WTC11 (cell line): ENCODE data around the gene FPR3. TPM values are rescaled to one million over a fixed set of nuclear protein-coding genes. Genes with fewer than 3 reads are reported as not detected.

Source experiments
- ATAC-seq: fragments of 200-7000 bp; cut with Tn5 transposase; 2 replicates; pipeline ENCODE4 v1.10.0; 2021; ENCODE audit warnings: mild to moderate bottlenecking, moderate library complexity
- CTCF ChIA-PET: fragments of 300-600 bp; sonication (Branson Sonifier 250); formaldehyde crosslinking; loops from one replicate; lab custom pipeline; 2021; ENCODE audit warnings: antibody characterized with exemption; lab: Charles Lee
- POLR2A ChIA-PET: fragments of 350-600 bp; sonication (Branson Sonifier 250); formaldehyde crosslinking; loops from one replicate; lab custom pipeline; 2021; ENCODE audit warnings: antibody characterized with exemption; lab: Charles Lee
- DNase-seq: peaks from one replicate; pipeline ENCODE4 v3.0.0; 2021; ENCODE audit warnings: low spot score
- H3K27ac Mint-ChIP-seq: 2 replicates; pipeline ENCODE4 v1.8.0; 2021; ENCODE audit warnings: mixed read lengths
- H3K27me3 Mint-ChIP-seq: 2 replicates; pipeline ENCODE4 v1.8.0; 2021; ENCODE audit warnings: low read depth, mild to moderate bottlenecking, moderate library complexity, mixed read lengths
- H3K36me3 Mint-ChIP-seq: 2 replicates; pipeline ENCODE4 v1.8.0; 2021; ENCODE audit warnings: mixed read lengths
- H3K4me1 Mint-ChIP-seq: 2 replicates; pipeline ENCODE4 v1.8.0; 2022; ENCODE audit warnings: mixed read lengths
- H3K4me3 Mint-ChIP-seq: 2 replicates; pipeline ENCODE4 v1.8.0; 2021; ENCODE audit warnings: mild to moderate bottlenecking, moderate library complexity, mixed read lengths
- H3K9me3 Mint-ChIP-seq: 2 replicates; pipeline ENCODE4 v1.8.0; 2021; ENCODE audit warnings: mixed read lengths
- ATF6 ChIP-seq: sonication (generic); formaldehyde crosslinking; IDR thresholded peaks from 2 replicates; pipeline ENCODE4 v1.8.1; 2023; ENCODE audit warnings: mild to moderate bottlenecking, missing genetic modification reagents
- CREB1 ChIP-seq: sonication (generic); formaldehyde crosslinking; IDR thresholded peaks from 2 replicates; pipeline ENCODE4 v1.8.0; 2023; ENCODE audit warnings: mild to moderate bottlenecking, missing genetic modification reagents
- E2F4 ChIP-seq: sonication (generic); formaldehyde crosslinking; IDR thresholded peaks from 2 replicates; pipeline ENCODE4 v1.8.1; 2022; ENCODE audit warnings: low read depth, mild to moderate bottlenecking, moderate library complexity, missing genetic modification reagents, borderline replicate concordance
- GTF2I ChIP-seq: fragments of 250-450 bp; sonication (Bioruptor Pico); conservative IDR thresholded peaks from 2 replicates; pipeline ENCODE4 v1.4.0; 2021; ENCODE audit warnings: mild to moderate bottlenecking
- MYBL2 ChIP-seq: sonication (generic); formaldehyde crosslinking; IDR thresholded peaks from 2 replicates; pipeline ENCODE4 v1.8.1; 2023; ENCODE audit warnings: mild to moderate bottlenecking, moderate library complexity, missing genetic modification reagents
- NFATC4 ChIP-seq: fragments of 250-450 bp; sonication (Bioruptor Pico); IDR thresholded peaks from 2 replicates; pipeline ENCODE4 v1.9.0; 2021; ENCODE audit warnings: mild to moderate bottlenecking
- NFE2L1 ChIP-seq: sonication (generic); formaldehyde crosslinking; IDR thresholded peaks from 2 replicates; pipeline ENCODE4 v1.8.1; 2023; ENCODE audit warnings: missing genetic modification reagents
- OVOL2 ChIP-seq: fragments of 250-450 bp; sonication (Bioruptor Pico); IDR thresholded peaks from 2 replicates; pipeline ENCODE4 v1.9.0; 2021; ENCODE audit warnings: mild to moderate bottlenecking, borderline replicate concordance
- TCF7 ChIP-seq: sonication (generic); formaldehyde crosslinking; IDR thresholded peaks from 2 replicates; pipeline ENCODE4 v1.8.0; 2022; ENCODE audit warnings: mild to moderate bottlenecking, low read depth, missing genetic modification reagents, moderate library complexity
- TEAD1 ChIP-seq: sonication (generic); formaldehyde crosslinking; IDR thresholded peaks from 2 replicates; pipeline ENCODE4 v1.8.0; 2022; ENCODE audit warnings: mild to moderate bottlenecking, missing genetic modification reagents
- TEAD4 ChIP-seq: sonication (generic); formaldehyde crosslinking; IDR thresholded peaks from 2 replicates; pipeline ENCODE4 v1.8.0; 2022; ENCODE audit warnings: mild to moderate bottlenecking, missing genetic modification reagents
- ZBTB21 ChIP-seq: sonication (generic); formaldehyde crosslinking; IDR thresholded peaks from 2 replicates; pipeline ENCODE4 v1.8.1; 2023; ENCODE audit warnings: mild to moderate bottlenecking, missing genetic modification reagents, borderline replicate concordance
- ZMAT4 ChIP-seq: fragments of 250-450 bp; sonication (Bioruptor Pico); IDR thresholded peaks from 2 replicates; pipeline ENCODE4 v1.9.0; 2021; ENCODE audit warnings: mild to moderate bottlenecking
- ZNF425 ChIP-seq: fragments of 250-450 bp; sonication (Bioruptor Pico); conservative IDR thresholded peaks from 2 replicates; pipeline ENCODE4 v1.9.0; 2021; ENCODE audit warnings: mild to moderate bottlenecking
- total RNA-seq: library from RNA; stranded (reverse); gene quantifications from 3 replicates; pipeline ENCODE4 v1.2.3, GENCODE V29; 2021
- TF ChIP-seq, protein P1 (sequence below): fragments of 250-450 bp; sonication (Bioruptor Pico); IDR thresholded peaks from 2 replicates; pipeline ENCODE4 v2.1.2; 2022; ENCODE audit warnings: mild to moderate bottlenecking, moderate library complexity
- TF ChIP-seq, protein P2 (sequence below): sonication (generic); formaldehyde crosslinking; conservative IDR thresholded peaks from 2 replicates; pipeline ENCODE4 v1.8.1; 2022; ENCODE audit warnings: mild to moderate bottlenecking, missing genetic modification reagents
- TF ChIP-seq, protein P3 (sequence below): sonication (generic); formaldehyde crosslinking; IDR thresholded peaks from 2 replicates; pipeline ENCODE4 v1.8.0; 2023; ENCODE audit warnings: missing genetic modification reagents
- TF ChIP-seq, protein P4 (sequence below): sonication (generic); formaldehyde crosslinking; IDR thresholded peaks from 2 replicates; pipeline ENCODE4 v1.8.1; 2022; ENCODE audit warnings: mild to moderate bottlenecking, missing genetic modification reagents, moderate library complexity, borderline replicate concordance
- TF ChIP-seq, protein P5 (sequence below): sonication (generic); formaldehyde crosslinking; IDR thresholded peaks from 2 replicates; pipeline ENCODE4 v1.8.1; 2023; ENCODE audit warnings: mild to moderate bottlenecking, moderate library complexity, missing genetic modification reagents

FPR3 gene
- total RNA-seq, 1 experiment from 2014 or later, result not detected

GRCh38 chr19:51750400-51751094 lies 44.4 kb upstream of the FPR3 start:
- ATAC-seq, result no peak
- POLR2A ChIA-PET, result no interaction called here
- no peak for DNase-seq
- no peak overlapping the region for H3K4me3 Mint-ChIP-seq
- peaks cover 21% of the 10 kb centered on the region for H3K9me3 Mint-ChIP-seq
- H3K4me1 Mint-ChIP-seq, result no peaks in the 10 kb centered on the region
- CTCF ChIA-PET, result interaction anchor here (1.1 kb wide), 1 partner anchor 27 kb away, joined by 3 read pairs; no protein-coding TSS in a partner anchor
- H3K27me3 Mint-ChIP-seq, result peaks cover 7% of the 10 kb centered on the region
- TF ChIP-seq CREB1 (CRISPR knock-in tag) (no peak), OVOL2 (CRISPR knock-in tag) (no peak), TEAD1 (CRISPR knock-in tag) (no peak), TCF7 (CRISPR knock-in tag) (no peak), ZBTB21 (CRISPR knock-in tag) (no peak), E2F4 (CRISPR knock-in tag) (no peak), ZMAT4 (no peak), GTF2I (CRISPR knock-in tag) (no peak), NFATC4 (CRISPR knock-in tag) (no peak), ZNF425 (CRISPR knock-in tag) (no peak), TEAD4 (no peak), NFE2L1 (CRISPR knock-in tag) (no peak), MYBL2 (CRISPR knock-in tag) (no peak), ATF6 (CRISPR knock-in tag) (no peak)
- TF ChIP-seq, protein P1, sequence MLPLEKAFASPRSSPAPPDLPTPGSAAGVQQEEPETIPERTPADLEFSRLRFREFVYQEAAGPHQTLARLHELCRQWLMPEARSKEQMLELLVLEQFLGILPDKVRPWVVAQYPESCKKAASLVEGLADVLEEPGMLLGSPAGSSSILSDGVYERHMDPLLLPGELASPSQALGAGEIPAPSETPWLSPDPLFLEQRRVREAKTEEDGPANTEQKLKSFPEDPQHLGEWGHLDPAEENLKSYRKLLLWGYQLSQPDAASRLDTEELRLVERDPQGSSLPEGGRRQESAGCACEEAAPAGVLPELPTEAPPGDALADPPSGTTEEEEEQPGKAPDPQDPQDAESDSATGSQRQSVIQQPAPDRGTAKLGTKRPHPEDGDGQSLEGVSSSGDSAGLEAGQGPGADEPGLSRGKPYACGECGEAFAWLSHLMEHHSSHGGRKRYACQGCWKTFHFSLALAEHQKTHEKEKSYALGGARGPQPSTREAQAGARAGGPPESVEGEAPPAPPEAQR (CRISPR knock-in tag), result no peak
- TF ChIP-seq, protein P2, sequence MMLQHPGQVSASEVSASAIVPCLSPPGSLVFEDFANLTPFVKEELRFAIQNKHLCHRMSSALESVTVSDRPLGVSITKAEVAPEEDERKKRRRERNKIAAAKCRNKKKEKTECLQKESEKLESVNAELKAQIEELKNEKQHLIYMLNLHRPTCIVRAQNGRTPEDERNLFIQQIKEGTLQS (CRISPR knock-in tag), result no peak
- TF ChIP-seq, protein P3, sequence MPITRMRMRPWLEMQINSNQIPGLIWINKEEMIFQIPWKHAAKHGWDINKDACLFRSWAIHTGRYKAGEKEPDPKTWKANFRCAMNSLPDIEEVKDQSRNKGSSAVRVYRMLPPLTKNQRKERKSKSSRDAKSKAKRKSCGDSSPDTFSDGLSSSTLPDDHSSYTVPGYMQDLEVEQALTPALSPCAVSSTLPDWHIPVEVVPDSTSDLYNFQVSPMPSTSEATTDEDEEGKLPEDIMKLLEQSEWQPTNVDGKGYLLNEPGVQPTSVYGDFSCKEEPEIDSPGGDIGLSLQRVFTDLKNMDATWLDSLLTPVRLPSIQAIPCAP (CRISPR knock-in tag), result no peak
- TF ChIP-seq, protein P4, sequence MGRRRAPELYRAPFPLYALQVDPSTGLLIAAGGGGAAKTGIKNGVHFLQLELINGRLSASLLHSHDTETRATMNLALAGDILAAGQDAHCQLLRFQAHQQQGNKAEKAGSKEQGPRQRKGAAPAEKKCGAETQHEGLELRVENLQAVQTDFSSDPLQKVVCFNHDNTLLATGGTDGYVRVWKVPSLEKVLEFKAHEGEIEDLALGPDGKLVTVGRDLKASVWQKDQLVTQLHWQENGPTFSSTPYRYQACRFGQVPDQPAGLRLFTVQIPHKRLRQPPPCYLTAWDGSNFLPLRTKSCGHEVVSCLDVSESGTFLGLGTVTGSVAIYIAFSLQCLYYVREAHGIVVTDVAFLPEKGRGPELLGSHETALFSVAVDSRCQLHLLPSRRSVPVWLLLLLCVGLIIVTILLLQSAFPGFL, result no peak
- TF ChIP-seq, protein P5, sequence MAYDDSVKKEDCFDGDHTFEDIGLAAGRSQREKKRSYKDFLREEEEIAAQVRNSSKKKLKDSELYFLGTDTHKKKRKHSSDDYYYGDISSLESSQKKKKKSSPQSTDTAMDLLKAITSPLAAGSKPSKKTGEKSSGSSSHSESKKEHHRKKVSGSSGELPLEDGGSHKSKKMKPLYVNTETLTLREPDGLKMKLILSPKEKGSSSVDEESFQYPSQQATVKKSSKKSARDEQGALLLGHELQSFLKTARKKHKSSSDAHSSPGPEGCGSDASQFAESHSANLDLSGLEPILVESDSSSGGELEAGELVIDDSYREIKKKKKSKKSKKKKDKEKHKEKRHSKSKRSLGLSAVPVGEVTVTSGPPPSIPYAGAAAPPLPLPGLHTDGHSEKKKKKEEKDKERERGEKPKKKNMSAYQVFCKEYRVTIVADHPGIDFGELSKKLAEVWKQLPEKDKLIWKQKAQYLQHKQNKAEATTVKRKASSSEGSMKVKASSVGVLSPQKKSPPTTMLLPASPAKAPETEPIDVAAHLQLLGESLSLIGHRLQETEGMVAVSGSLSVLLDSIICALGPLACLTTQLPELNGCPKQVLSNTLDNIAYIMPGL (CRISPR knock-in tag), result no peak
- TF ChIP-seq, all 79 proteins: peak for 0
- no peaks in the 10 kb centered on the region for H3K36me3 Mint-ChIP-seq
- no peak overlapping the region for H3K27ac Mint-ChIP-seq
